NCI-H748 (cell line): ENCODE measurements around the gene SAMD11.

Source experiments
- DNase-seq: peaks from one replicate; lab custom pipeline; 2025; ENCODE audit not compliant: unreplicated experiment; lab: John Stamatoyannopoulos, UW

Gene SAMD11

DNA sequence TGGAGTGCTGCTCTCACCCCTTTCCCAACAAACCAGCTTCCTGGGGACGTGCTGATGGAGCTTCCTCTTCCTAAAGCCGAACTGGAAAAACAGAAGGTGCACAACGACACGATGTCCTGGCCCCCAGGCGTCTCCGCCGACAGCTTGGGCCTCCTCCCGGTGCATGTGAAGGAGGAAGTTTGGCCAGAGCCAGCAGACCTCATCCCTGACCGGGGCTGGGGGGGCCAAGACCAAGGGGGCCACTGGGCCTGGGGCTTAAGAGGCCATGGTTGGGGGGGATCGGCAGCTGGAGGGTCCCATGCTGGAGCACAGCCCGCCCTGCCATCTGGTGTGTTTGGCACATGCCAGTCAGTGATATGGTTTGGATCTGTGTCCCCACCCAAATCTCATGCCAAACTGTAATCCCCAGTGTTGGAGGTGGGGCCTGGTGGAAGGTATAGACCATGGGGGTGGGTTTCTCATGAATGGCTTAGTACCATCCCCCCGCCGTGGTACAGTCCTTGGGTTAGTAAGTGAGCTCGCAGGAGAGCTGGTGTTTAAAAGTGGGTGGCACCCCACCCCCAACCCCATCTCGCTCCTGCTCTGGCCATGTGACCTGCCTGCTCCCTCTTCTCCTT lies 69.8 kb downstream of the SAMD11 start:
- DNase-seq = no peak
